ENCODE results near the gene LRP1B. TPM values are rescaled to one million over a fixed set of nuclear protein-coding genes. Genes with fewer than 3 reads are reported as not detected.

Gene LRP1B
- total and polyA plus RNA-seq, 2 donors from 2014 or later = 0.69 to 1.2 TPM

- DNase-seq (no peak), FAIRE-seq (no peak)
- Histone ChIP-seq H3K36me3 (ENCODE audit: control insufficient read depth in 2 of 3, insufficient read depth in 3 of 3, low read length in 3 of 3) (no peaks in the 10 kb centered on the region), H3K27ac (ENCODE audit: low read depth in 2 of 2, low read length in 2 of 2) (no peak overlapping the region), H3K4me1 (ENCODE audit: control insufficient read depth in 2 of 3, insufficient read depth in 2 of 3, low read depth in 1 of 3, low read length in 3 of 3) (no peaks in the 10 kb centered on the region), H3K9me3 (ENCODE audit: control insufficient read depth in 2 of 3, insufficient read depth in 1 of 3, low read length in 3 of 3) (no peaks in the 10 kb centered on the region), H3K4me3 (ENCODE audit: low read length in 3 of 3) (no peak overlapping the region), H3K9ac (ENCODE audit: low read length in 3 of 3) (no peak overlapping the region), H3K27me3 (ENCODE audit: control insufficient read depth, insufficient read depth, low read length) (no peaks in the 10 kb centered on the region)
- no peak for TF ChIP-seq CTCF (IDR thresholded peaks at IDR 0.05; ENCODE audit: borderline replicate concordance, extremely low read depth, insufficient read depth)
- intact Hi-C loops (cut with DNase I) = no loop called here
Measured at GRCh38 chr2:142041105-142041504, 89.7 kb downstream of the LRP1B start.

- intact Hi-C loops (cut with DNase I) = no loop called here
- no peak for FAIRE-seq
Measured at GRCh38 chr2:142040556-142040955, 90.3 kb downstream of the LRP1B start.

GRCh38 chr2:142038826-142039225 is 92.0 kb downstream of the LRP1B start:
- no peak for FAIRE-seq
- H3K36me3 ChIP-seq (ENCODE audit: control insufficient read depth in 2 of 3, insufficient read depth in 3 of 3, low read length in 3 of 3) = no peaks in the 10 kb centered on the region
- TF ChIP-seq CTCF (IDR thresholded peaks at IDR 0.05; ENCODE audit: borderline replicate concordance, extremely low read depth, insufficient read depth) = no peak
- no peaks in the 10 kb centered on the region for H3K9me3 ChIP-seq (ENCODE audit: control insufficient read depth in 2 of 3, insufficient read depth in 1 of 3, low read length in 3 of 3)
- H3K4me1 ChIP-seq (ENCODE audit: control insufficient read depth in 2 of 3, insufficient read depth in 2 of 3, low read depth in 1 of 3, low read length in 3 of 3) = no peaks in the 10 kb centered on the region
- no peak overlapping the region for H3K9ac ChIP-seq (ENCODE audit: low read length in 3 of 3)
- intact Hi-C loops (cut with DNase I) = no loop called here
- no peaks in the 10 kb centered on the region for H3K27me3 ChIP-seq (ENCODE audit: control insufficient read depth, insufficient read depth, low read length)
- no peak overlapping the region for H3K27ac ChIP-seq (ENCODE audit: low read depth in 2 of 2, low read length in 2 of 2)
- DNase-seq = no peak
- H3K4me3 ChIP-seq (ENCODE audit: low read length in 3 of 3) = no peak overlapping the region

More at GRCh38 chr2:142040556-142040955, 90.3 kb downstream of the LRP1B start:
- Histone ChIP-seq H3K27ac (ENCODE audit: low read depth in 2 of 2, low read length in 2 of 2) (no peak overlapping the region), H3K36me3 (ENCODE audit: control insufficient read depth in 2 of 3, insufficient read depth in 3 of 3, low read length in 3 of 3) (no peaks in the 10 kb centered on the region), H3K9ac (ENCODE audit: low read length in 3 of 3) (no peak overlapping the region), H3K9me3 (ENCODE audit: control insufficient read depth in 2 of 3, insufficient read depth in 1 of 3, low read length in 3 of 3) (no peaks in the 10 kb centered on the region), H3K4me3 (ENCODE audit: low read length in 3 of 3) (no peak overlapping the region), H3K27me3 (ENCODE audit: control insufficient read depth, insufficient read depth, low read length) (no peaks in the 10 kb centered on the region), H3K4me1 (ENCODE audit: control insufficient read depth in 2 of 3, insufficient read depth in 2 of 3, low read depth in 1 of 3, low read length in 3 of 3) (no peaks in the 10 kb centered on the region)
- no peak for DNase-seq
- no peak for TF ChIP-seq CTCF (IDR thresholded peaks at IDR 0.05; ENCODE audit: borderline replicate concordance, extremely low read depth, insufficient read depth)

- no peak overlapping the region for H3K27ac ChIP-seq (ENCODE audit: low read depth in 2 of 2, low read length in 2 of 2)
- peak in 1 of 5 donors; percentile 9 for DNase-seq
Measured at GRCh38 chr2:142037744-142038143, 93.1 kb downstream of the LRP1B start.

More at GRCh38 chr2:142037744-142038143, 93.1 kb downstream of the LRP1B start:
- H3K4me3 ChIP-seq (ENCODE audit: low read length in 3 of 3) = no peak overlapping the region
- intact Hi-C loops (cut with DNase I) = no loop called here
- no peaks in the 10 kb centered on the region for H3K36me3 ChIP-seq (ENCODE audit: control insufficient read depth in 2 of 3, insufficient read depth in 3 of 3, low read length in 3 of 3)
- no peak overlapping the region for H3K9ac ChIP-seq (ENCODE audit: low read length in 3 of 3)
- TF ChIP-seq CTCF (IDR thresholded peaks at IDR 0.05; ENCODE audit: borderline replicate concordance, extremely low read depth, insufficient read depth) = no peak
- no peaks in the 10 kb centered on the region for H3K9me3 ChIP-seq (ENCODE audit: control insufficient read depth in 2 of 3, insufficient read depth in 1 of 3, low read length in 3 of 3)
- no peaks in the 10 kb centered on the region for H3K27me3 ChIP-seq (ENCODE audit: control insufficient read depth, insufficient read depth, low read length)
- FAIRE-seq = no peak
- H3K4me1 ChIP-seq (ENCODE audit: control insufficient read depth in 2 of 3, insufficient read depth in 2 of 3, low read depth in 1 of 3, low read length in 3 of 3) = no peaks in the 10 kb centered on the region
